Prostate gland (tissue), 2 donors: Measurements from ENCODE around the gene RBM15. TPM values are rescaled to one million over a fixed set of nuclear protein-coding genes. Genes with fewer than 3 reads are reported as not detected.

Experiments
- DNase-seq: peaks from one replicate; pipeline ENCODE4 v3.0.0-alpha.2; 2019; ENCODE audit warnings: low spot score
- H3K27ac ChIP-seq, 2 donors: fragments of 200-600 bp; sonication (generic); 2 replicates each; pipeline ENCODE4 v1.5.1; 2017 to 2019
- H3K27me3 ChIP-seq: fragments of 200-600 bp; sonication (generic); replicated peaks from 2 replicates; pipeline ENCODE4 v1.5.1; 2019; ENCODE audit not compliant: insufficient read depth
- H3K36me3 ChIP-seq, 2 donors: fragments of 200-600 bp; sonication (generic); 1 replicate in 1 of 2; 2 replicates in 1 of 2; pipeline versions ENCODE4 v1.5.1 to v1.8.1; 2017 to 2019
- H3K4me1 ChIP-seq: fragments of 200-600 bp; sonication (generic); replicated peaks from 2 replicates; pipeline ENCODE4 v1.5.1; 2019
- H3K4me3 ChIP-seq, 2 donors: fragments of 200-600 bp; sonication (generic); 2 replicates each; pipeline ENCODE4 v1.5.1; 2017 to 2019
- H3K9me3 ChIP-seq: fragments of 200-600 bp; sonication (generic); 2 replicates; pipeline ENCODE4 v1.5.1; 2017
- CTCF ChIP-seq, 4 experiments: fragments of 200-600 bp in 2 of 4; fragments of 450-650 bp in 2 of 4; sonication (generic) in 2 of 4; IDR thresholded peaks; 1 replicate in 3 of 4; 2 replicates in 1 of 4; pipeline ENCODE4 v1.5.1; 2016 to 2019; ENCODE audit warnings: antibody characterized with exemption in 4 of 4, mild to moderate bottlenecking in 2 of 4, moderate library complexity in 2 of 4
- POLR2A ChIP-seq: fragments of 450-650 bp; IDR thresholded peaks from one replicate; pipeline ENCODE4 v1.6.1; 2016; ENCODE audit warnings: antibody characterized with exemption, mild to moderate bottlenecking
- POLR2AphosphoS5 ChIP-seq: sonication (generic); formaldehyde crosslinking; IDR thresholded peaks from one replicate; pipeline ENCODE4 v1.6.1; 2017; ENCODE audit warnings: antibody characterized with exemption
- WGBS: methylation state at CpG from one replicate; pipeline ENCODE4 v1.1.5; 2018; 5-methylcytosine and 5-hydroxymethylcytosine counted together
- intact Hi-C: fragments of 100-400 bp; cut with DNase I; formaldehyde crosslinking; loops from one replicate; pipeline ENCODE4 v1.14.2; 2022
- total RNA-seq, 2 donors: library from RNA; depleted of rRNA; stranded (reverse); fragments of >200 nt; gene quantifications; one replicate each; pipeline ENCODE4 v1.1.0, GENCODE V29; 2016

Gene RBM15
- total RNA-seq, 2 donors from 2014 or later, result 18.7 to 42.6 TPM

GRCh38 chr1:110312188-110313121 lies 26.7 kb upstream of the RBM15 start:
- Histone ChIP-seq H3K27me3 (no peaks in the 10 kb centered on the region), H3K27ac (no peak overlapping the region), H3K4me3 (no peak overlapping the region), H3K4me1 (no peaks in the 10 kb centered on the region), H3K9me3 (no peaks in the 10 kb centered on the region), H3K36me3 (no peaks in the 10 kb centered on the region)
- WGBS, result 43% methylated on average over 14 of the region's 14 CpGs
- peak; percentile 75 for DNase-seq
- peak; percentile 68 for TF ChIP-seq POLR2AphosphoS5
- peak; percentile 88 to 98 (median 94) for TF ChIP-seq CTCF (IDR thresholded peaks at IDR 0.05)
- TF ChIP-seq POLR2A, result no peak
- intact Hi-C loops, result loop anchor here (1.0 to 10.0 kb wide), 3 partner anchors 103 to 180 kb away; no protein-coding TSS in a partner anchor

GRCh38 chr1:110316735-110317134 lies 22.4 kb upstream of the RBM15 start:
- Histone ChIP-seq H3K4me1 (no peaks in the 10 kb centered on the region), H3K4me3 (no peak overlapping the region)
- intact Hi-C loops, result loop anchor here (10.0 kb wide), 1 partner anchor 148 kb away; no protein-coding TSS in a partner anchor

GRCh38 chr1:110318046-110318445 lies 21.1 kb upstream of the RBM15 start:
- Histone ChIP-seq H3K27me3 (no peaks in the 10 kb centered on the region), H3K9me3 (no peaks in the 10 kb centered on the region), H3K27ac (no peak overlapping the region), H3K36me3 (no peaks in the 10 kb centered on the region), H3K4me3 (no peak overlapping the region), H3K4me1 (no peaks in the 10 kb centered on the region)
- intact Hi-C loops, result loop anchor here (10.0 kb wide), 1 partner anchor 147 kb away; no protein-coding TSS in a partner anchor
- TF ChIP-seq POLR2AphosphoS5, result no peak
- TF ChIP-seq CTCF (IDR thresholded peaks at IDR 0.05), result no peak
- no peak for TF ChIP-seq POLR2A
- 85% methylated on average over 4 of the region's 4 CpGs for WGBS
- no peak for DNase-seq

More at GRCh38 chr1:110316735-110317134, 22.4 kb upstream of the RBM15 start:
- no peak for TF ChIP-seq POLR2A
- TF ChIP-seq CTCF (IDR thresholded peaks at IDR 0.05), result no peak
- no peak for TF ChIP-seq POLR2AphosphoS5
- Histone ChIP-seq H3K27me3 (no peaks in the 10 kb centered on the region), H3K27ac (no peak overlapping the region), H3K9me3 (no peaks in the 10 kb centered on the region), H3K36me3 (no peaks in the 10 kb centered on the region)
- no peak for DNase-seq
- 84% methylated on average over 2 of the region's 2 CpGs for WGBS

GRCh38 chr1:110319332-110320167 lies 19.6 kb upstream of the RBM15 start:
- intact Hi-C loops, result loop anchor here (10.0 kb wide), 1 partner anchor 145 kb away; no protein-coding TSS in a partner anchor
- Histone ChIP-seq H3K4me1 (no peaks in the 10 kb centered on the region), H3K27me3 (no peaks in the 10 kb centered on the region), H3K4me3 (no peak overlapping the region), H3K36me3 (no peaks in the 10 kb centered on the region), H3K27ac (no peak overlapping the region), H3K9me3 (no peaks in the 10 kb centered on the region)
- whole genome bisulfite sequencing, result 85% methylated on average over 4 of the region's 4 CpGs
- TF ChIP-seq POLR2A (no peak), POLR2AphosphoS5 (no peak), CTCF (IDR thresholded peaks at IDR 0.05) (no peak)
- no peak for DNase-seq
